K562 (cell line): ENCODE results near the gene GHR.

Experiments
- CBX5 ChIP-seq: IDR thresholded peaks from 2 replicates; pipeline ENCODE4 v1.6.1; 2014; ENCODE audit warnings: low read depth, borderline replicate concordance
- CTCF ChIP-seq, 3 experiments: IDR thresholded peaks in 2 of 3; conservative IDR thresholded peaks in 1 of 3; 2 replicates each; pipeline ENCODE4 v1.5.1; 2011 to 2012; ENCODE audit warnings: low read length in 3 of 3, mild to moderate bottlenecking in 3 of 3, control low read depth in 2 of 3, improper control_type of control experiment in 1 of 3, inconsistent platforms in 1 of 3, low read depth in 1 of 3, mixed read lengths in 1 of 3, moderate library complexity in 1 of 3; ENCODE audit not compliant: insufficient read depth in 2 of 3
- ELK1 ChIP-seq: sonication (generic); formaldehyde crosslinking; IDR thresholded peaks from 2 replicates; pipeline ENCODE4 v1.8.1; 2022; ENCODE audit warnings: missing genetic modification reagents
- EZH2 ChIP-seq: IDR thresholded peaks from 2 replicates; pipeline ENCODE4 v1.6.1; 2012; ENCODE audit warnings: low read depth, mild to moderate bottlenecking, inconsistent platforms, low read length, borderline replicate concordance
- HNRNPL ChIP-seq: fragments of 200-400 bp; formaldehyde crosslinking; IDR thresholded peaks from 2 replicates; pipeline ENCODE4 v1.6.1; 2017; ENCODE audit warnings: low read depth, mild to moderate bottlenecking, low read length
- IRF1 ChIP-seq: sonication (generic); formaldehyde crosslinking; IDR thresholded peaks from 2 replicates; pipeline ENCODE4 v1.8.0; 2022; ENCODE audit warnings: missing genetic modification reagents, mild to moderate bottlenecking, borderline replicate concordance
- JUN ChIP-seq, 2 experiments: sonication (generic) in 1 of 2; formaldehyde crosslinking in 1 of 2; IDR thresholded peaks; 2 replicates each; pipeline versions ENCODE4 v1.6.1 to v1.8.0; 2012 to 2022; ENCODE audit warnings: borderline replicate concordance in 2 of 2, mild to moderate bottlenecking in 2 of 2, improper control_type of control experiment in 1 of 2, low read depth in 1 of 2, low read length in 1 of 2, missing genetic modification reagents in 1 of 2
- NFYB ChIP-seq: IDR thresholded peaks from 2 replicates; pipeline ENCODE4 v1.6.1; 2011; ENCODE audit warnings: mild to moderate bottlenecking, moderate library complexity; ENCODE audit not compliant: insufficient read length; ENCODE audit errors: extremely low read depth
- RBM15 ChIP-seq: fragments of 200-400 bp; formaldehyde crosslinking; IDR thresholded peaks from 2 replicates; pipeline ENCODE4 v1.6.1; 2018; ENCODE audit warnings: mild to moderate bottlenecking, low read length, moderate library complexity; ENCODE audit not compliant: insufficient read depth
- SETDB1 ChIP-seq: IDR thresholded peaks from one replicate; pipeline ENCODE4 v1.6.1; 2012; ENCODE audit warnings: low read length, control low read depth, inconsistent platforms
- SIN3A ChIP-seq, 2 experiments: fragments of 150-350 bp in 1 of 2; IDR thresholded peaks; 2 replicates each; pipeline ENCODE4 v1.6.1; 2011 to 2016; ENCODE audit warnings: borderline replicate concordance in 2 of 2, low read depth in 2 of 2, low read length in 2 of 2, mild to moderate bottlenecking in 2 of 2, moderate library complexity in 2 of 2; ENCODE audit not compliant: control insufficient read depth in 1 of 2
- SREBF2 ChIP-seq: sonication (generic); formaldehyde crosslinking; IDR thresholded peaks from 2 replicates; pipeline ENCODE4 v1.4.0; 2020; ENCODE audit warnings: mild to moderate bottlenecking, missing genetic modification reagents
- ZBTB49 ChIP-seq: sonication (generic); formaldehyde crosslinking; IDR thresholded peaks from 2 replicates; pipeline ENCODE4 v1.8.0; 2022; ENCODE audit warnings: missing genetic modification reagents, mild to moderate bottlenecking, borderline replicate concordance
- ZNF316 ChIP-seq: fragments of 450-650 bp; IDR thresholded peaks from 2 replicates; pipeline ENCODE4 v1.6.1; 2016

GRCh38 chr5:42677156-42677842, 254.1 kb downstream of the GHR start:
- TF ChIP-seq NFYB (no peak), IRF1 (CRISPR knock-in tag) (no peak), CBX5 (no peak), JUN (IDR thresholded peaks at IDR 0.05; ENCODE audit: borderline replicate concordance, low read depth, low read length) (no peak), JUN (CRISPR knock-in tag; IDR thresholded peaks at IDR 0.05; ENCODE audit: borderline replicate concordance) (no peak), SIN3A (IDR thresholded peaks at IDR 0.05; ENCODE audit: borderline replicate concordance in 2 of 2, control insufficient read depth in 1 of 2, low read depth in 2 of 2, low read length in 2 of 2) (no peak), HNRNPL (no peak), SREBF2 (CRISPR knock-in tag) (no peak), ZNF316 (no peak), ZBTB49 (CRISPR knock-in tag) (no peak), ELK1 (no peak), RBM15 (no peak), EZH2 (no peak), CTCF (IDR thresholded peaks at IDR 0.05 in 2 of 3, conservative IDR thresholded peaks at IDR 0.05 in 1 of 3; ENCODE audit: insufficient read depth in 2 of 3, low read depth in 1 of 3, low read length in 3 of 3) (no peak), SETDB1 (no peak)
